Glomerular endothelial cell (primary cell): ENCODE data around the gene AOC3. TPM values are rescaled to one million over a fixed set of nuclear protein-coding genes. Genes with fewer than 3 reads are reported as not detected.
"Not testable (repeated sequence)": the region's sequence is repeated elsewhere in the genome, so short reads cannot be mapped to it uniquely, and the experiment has no call there.

Experiments used
- DNase-seq: peaks from one replicate; pipeline ENCODE4 v3.0.0-alpha.2; 2011; ENCODE audit warnings: low read depth, low spot score; ENCODE audit errors: extremely low read depth
- total RNA-seq: library from RNA; depleted of rRNA; stranded (reverse); fragments of >200 nt; gene quantifications from 2 replicates; pipeline ENCODE4 v1.2.3, GENCODE V29; 2015

AOC3 gene
- total RNA-seq, 1 donor from 2014 or later: 0.82 TPM

GRCh38 chr17:42886283-42887176, 35.5 kb downstream of the AOC3 start:
- DNase-seq: no peak

GRCh38 chr17:42889809-42890208, 38.8 kb downstream of the AOC3 start:
- DNase-seq: no peak

- DNase-seq: no peak
These were observed 40.6 kb downstream of the AOC3 start for GRCh38 chr17:42891539-42892152.

- no peak for DNase-seq
These were observed 42.4 kb downstream of the AOC3 start for GRCh38 chr17:42893359-42893758.

- no peak for DNase-seq
These were observed 43.5 kb downstream of the AOC3 start for GRCh38 chr17:42894283-42895184.

GRCh38 chr17:42895185-42895555, 44.2 kb downstream of the AOC3 start:
- peak; percentile 45 for DNase-seq

- no peak for DNase-seq
These were observed 47.3 kb downstream of the AOC3 start for GRCh38 chr17:42898147-42898811.

- not testable (repeated sequence) for DNase-seq
These were observed 49.0 kb downstream of the AOC3 start for GRCh38 chr17:42899981-42900380.

GRCh38 chr17:42900460-42901331, 49.7 kb downstream of the AOC3 start, which contains the start of gene G6PC1:
Gene G6PC1 (plus strand): TSS chr17:42900799. CDS start chr17:42900877, 78 bp downstream.
- DNase-seq: no peak

GRCh38 chr17:42901535-42902229, 50.7 kb downstream of the AOC3 start:
- DNase-seq: no peak

GRCh38 chr17:42904110-42904469, 53.1 kb downstream of the AOC3 start:
- no peak for DNase-seq

- no peak for DNase-seq
These were observed 55.9 kb downstream of the AOC3 start for GRCh38 chr17:42906772-42907446.

Other genes starting within 250 kb of the AOC3 start
- 47.4 and 52.6 TPM in 2 replicates for gene RETREG3, start 241.8 kb upstream of the AOC3 start, total RNA-seq
- gene TUBG1, start 241.5 kb upstream of the AOC3 start, total RNA-seq: 58.9 and 75.8 TPM in 2 replicates
- 18.7 and 20.8 TPM in 2 replicates for gene TUBG2, start 191.9 kb upstream of the AOC3 start, total RNA-seq
- gene PLEKHH3, start 174.2 kb upstream of the AOC3 start, total RNA-seq: 12.2 and 15.6 TPM in 2 replicates
- gene CCR10, start 169.4 kb upstream of the AOC3 start, total RNA-seq: 0.34 and 1.4 TPM in 2 replicates
- gene CNTNAP1, start 168.7 kb upstream of the AOC3 start, total RNA-seq: 17.6 and 17.9 TPM in 2 replicates
- 10.4 and 20.0 TPM in 2 replicates for gene EZH1, start 106.2 kb upstream of the AOC3 start, total RNA-seq
- gene RAMP2, start 90.0 kb upstream of the AOC3 start, total RNA-seq: 6.3 and 23.7 TPM in 2 replicates
- 67.1 and 82.4 TPM in 2 replicates for gene VPS25, start 77.8 kb upstream of the AOC3 start, total RNA-seq
- gene WNK4, start 70.6 kb upstream of the AOC3 start, total RNA-seq: 8.8 and 10.4 TPM in 2 replicates
- 48.7 and 65.7 TPM in 2 replicates for gene COA3, start 52.5 kb upstream of the AOC3 start, total RNA-seq
- 0.29 TPM in 1 of 2 replicates, not detected in the other for gene CNTD1, start 52.3 kb upstream of the AOC3 start, total RNA-seq
- 70.7 and 115 TPM in 2 replicates for gene BECN1, start 26.9 kb upstream of the AOC3 start, total RNA-seq
- 127 and 130 TPM in 2 replicates for gene PSME3, start 17.8 kb upstream of the AOC3 start, total RNA-seq
- 1.8 and 2.0 TPM in 2 replicates for gene AOC2, start 6.6 kb upstream of the AOC3 start, total RNA-seq
- gene G6PC1, start 49.6 kb downstream of the AOC3 start, total RNA-seq: not detected in 2 replicates
- 20.1 and 34.1 TPM in 2 replicates for gene AARSD1, start 113.3 kb downstream of the AOC3 start, total RNA-seq
- gene PTGES3L, start 128.9 kb downstream of the AOC3 start, total RNA-seq: 2.4 and 3.2 TPM in 2 replicates
- 8.3 and 13.5 TPM in 2 replicates for gene RUNDC1, start 129.4 kb downstream of the AOC3 start, total RNA-seq
- gene RPL27, start 147.2 kb downstream of the AOC3 start, total RNA-seq: 1,137 and 1,523 TPM in 2 replicates
- 31.6 and 33.4 TPM in 2 replicates for gene IFI35, start 155.6 kb downstream of the AOC3 start, total RNA-seq
- gene VAT1, start 171.2 kb downstream of the AOC3 start, total RNA-seq: 602 and 750 TPM in 2 replicates
- gene RND2, start 174.0 kb downstream of the AOC3 start, total RNA-seq: 0.18 and 0.29 TPM in 2 replicates